ENCODE results near the gene RSPO3.

The RSPO3 gene

GRCh38 chr6:127102299-127102698, 16.2 kb upstream of the RSPO3 start:
- Histone ChIP-seq H3K9me3 (no peaks in the 10 kb centered on the region), H3K36me3 (no peaks in the 10 kb centered on the region), H3K27me3 (peaks cover 5% of the 10 kb centered on the region), H3K4me3 (ENCODE audit: low read depth, low read length) (no peak overlapping the region), H3K4me1 (no peaks in the 10 kb centered on the region)
- no peak for DNase-seq
- TF ChIP-seq CTCF (IDR thresholded peaks at IDR 0.05; ENCODE audit: low read depth, low read length) = no peak

GRCh38 chr6:127102859-127103258, 15.6 kb upstream of the RSPO3 start:
- no peak for TF ChIP-seq CTCF (IDR thresholded peaks at IDR 0.05; ENCODE audit: low read depth, low read length)
- Histone ChIP-seq H3K9me3 (no peaks in the 10 kb centered on the region), H3K27me3 (peaks cover 5% of the 10 kb centered on the region), H3K4me1 (no peaks in the 10 kb centered on the region), H3K4me3 (ENCODE audit: low read depth, low read length) (no peak overlapping the region), H3K36me3 (no peaks in the 10 kb centered on the region)
- no peak for DNase-seq

GRCh38 chr6:127103482-127103881, 15.0 kb upstream of the RSPO3 start:
- Histone ChIP-seq H3K36me3 (no peaks in the 10 kb centered on the region), H3K9me3 (no peaks in the 10 kb centered on the region), H3K4me3 (ENCODE audit: low read depth, low read length) (no peak overlapping the region), H3K27me3 (peaks cover 5% of the 10 kb centered on the region), H3K4me1 (no peaks in the 10 kb centered on the region)
- DNase-seq = no peak
- TF ChIP-seq CTCF (IDR thresholded peaks at IDR 0.05; ENCODE audit: low read depth, low read length) = no peak

- no peak for DNase-seq
- no peaks in the 10 kb centered on the region for H3K9me3 ChIP-seq
- no peak overlapping the region for H3K4me3 ChIP-seq (ENCODE audit: low read depth, low read length)
- TF ChIP-seq CTCF (IDR thresholded peaks at IDR 0.05; ENCODE audit: low read depth, low read length) = no peak
- no peaks in the 10 kb centered on the region for H3K4me1 ChIP-seq
- H3K27me3 ChIP-seq = peaks cover 8% of the 10 kb centered on the region
- no peaks in the 10 kb centered on the region for H3K36me3 ChIP-seq
Observed at GRCh38 chr6:127107916-127108315, 10.6 kb upstream of the RSPO3 start.

- DNase-seq = no peak
- no peak for TF ChIP-seq CTCF (IDR thresholded peaks at IDR 0.05; ENCODE audit: low read depth, low read length)
- H3K36me3 ChIP-seq = no peaks in the 10 kb centered on the region
- H3K27me3 ChIP-seq = peaks cover 24% of the 10 kb centered on the region
- no peaks in the 10 kb centered on the region for H3K9me3 ChIP-seq
- no peak overlapping the region for H3K4me3 ChIP-seq (ENCODE audit: low read depth, low read length)
- H3K4me1 ChIP-seq = no peaks in the 10 kb centered on the region
Observed at GRCh38 chr6:127110712-127111111, 7.8 kb upstream of the RSPO3 start.

GRCh38 chr6:127111526-127111925, 6.9 kb upstream of the RSPO3 start:
- no peaks in the 10 kb centered on the region for H3K36me3 ChIP-seq
- no peak overlapping the region for H3K4me3 ChIP-seq (ENCODE audit: low read depth, low read length)
- peaks cover 32% of the 10 kb centered on the region for H3K27me3 ChIP-seq
- no peaks in the 10 kb centered on the region for H3K9me3 ChIP-seq
- H3K4me1 ChIP-seq = no peaks in the 10 kb centered on the region
- no peak for TF ChIP-seq CTCF (IDR thresholded peaks at IDR 0.05; ENCODE audit: low read depth, low read length)
- DNase-seq = no peak

Data from BE2C (cell line).